OCI-LY1 (cell line): Measurements from ENCODE around the gene MEAF6.

Experiments
- H2AFZ ChIP-seq: fragments of 200-600 bp; sonication (generic), shearing (Covaris generic); 2 replicates; pipeline ENCODE4 v1.6.0; 2014; ENCODE audit warnings: antibody characterized with exemption, mild to moderate bottlenecking, low read length
- H3F3A ChIP-seq: fragments of 200-600 bp; sonication (generic), shearing (Covaris generic); 2 replicates; pipeline ENCODE4 v1.6.0; 2014; ENCODE audit warnings: mild to moderate bottlenecking, antibody characterized with exemption, low read length, moderate library complexity; ENCODE audit not compliant: insufficient read depth
- H3K27ac ChIP-seq: fragments of 200-600 bp; sonication (generic); 2 replicates; pipeline ENCODE4 v1.5.1; 2014; ENCODE audit warnings: low read length, mixed run types, mild to moderate bottlenecking, low read depth; ENCODE audit not compliant: poor library complexity, severe bottlenecking
- H3K27me3 ChIP-seq: fragments of 200-600 bp; sonication (generic); 2 replicates; pipeline ENCODE4 v1.6.0; 2014; ENCODE audit warnings: antibody characterized with exemption, mild to moderate bottlenecking, low read length, moderate library complexity; ENCODE audit not compliant: insufficient read depth
- H3K36me3 ChIP-seq: fragments of 200-600 bp; sonication (generic); 2 replicates; pipeline ENCODE4 v1.6.1; 2014; ENCODE audit warnings: mild to moderate bottlenecking, antibody characterized with exemption, low read length, moderate library complexity, mixed read lengths; ENCODE audit not compliant: insufficient read depth
- H3K4me1 ChIP-seq: fragments of 200-600 bp; sonication (generic); 2 replicates; pipeline ENCODE4 v1.5.1; 2014; ENCODE audit warnings: mild to moderate bottlenecking, low read length, moderate library complexity; ENCODE audit not compliant: insufficient read depth, severe bottlenecking
- H3K4me2 ChIP-seq: fragments of 200-600 bp; sonication (generic), shearing (Covaris generic); 2 replicates; pipeline ENCODE4 v1.6.1; 2014; ENCODE audit warnings: low read length
- H3K4me3 ChIP-seq: fragments of 200-600 bp; sonication (generic); 2 replicates; pipeline ENCODE4 v1.5.1; 2014; ENCODE audit warnings: low read length, low read depth, mild to moderate bottlenecking, mixed read lengths; ENCODE audit not compliant: poor library complexity, severe bottlenecking
- H3K79me2 ChIP-seq: fragments of 200-600 bp; shearing (Covaris generic); 2 replicates; pipeline ENCODE4 v1.6.1; 2016; ENCODE audit warnings: mixed run types, low read length, mixed read lengths; ENCODE audit not compliant: insufficient read depth
- H3K9ac ChIP-seq: fragments of 200-600 bp; sonication (generic), shearing (Covaris generic); 2 replicates; pipeline ENCODE4 v1.6.1; 2014; ENCODE audit warnings: mild to moderate bottlenecking, low read length, mixed read lengths
- H3K9me2 ChIP-seq: fragments of 200-600 bp; sonication (generic), shearing (Covaris generic); 2 replicates; pipeline ENCODE4 v1.6.1; 2014; ENCODE audit warnings: low read depth, mild to moderate bottlenecking, low read length, mixed read lengths
- H3K9me3 ChIP-seq: fragments of 200-600 bp; shearing (Covaris generic); 2 replicates; pipeline ENCODE4 v1.6.1; 2014; ENCODE audit warnings: low read length, mixed read lengths
- H4K20me1 ChIP-seq: fragments of 200-600 bp; sonication (generic), shearing (Covaris generic); 2 replicates; pipeline ENCODE4 v1.6.0; 2016; ENCODE audit warnings: mild to moderate bottlenecking, low read length; ENCODE audit not compliant: insufficient read depth
- CTCF ChIP-seq: fragments of 200-600 bp; sonication (generic), shearing (Covaris generic); IDR thresholded peaks from 2 replicates; pipeline ENCODE4 v1.5.1; 2017; ENCODE audit warnings: mild to moderate bottlenecking, antibody characterized with exemption, low read length, moderate library complexity, mixed read lengths
- EZH2 ChIP-seq: fragments of 200-600 bp; sonication (generic), shearing (Covaris generic); IDR thresholded peaks from 2 replicates; pipeline ENCODE4 v1.8.0; 2017; ENCODE audit warnings: borderline replicate concordance, mixed run types, mild to moderate bottlenecking, antibody characterized with exemption, low read length, moderate library complexity, mixed read lengths

Gene MEAF6

GRCh38 chr1:37446874-37447273 lies 67.7 kb downstream of the MEAF6 start:
- Histone ChIP-seq H3K79me2 (no peaks in the 10 kb centered on the region), H3K4me2 (no peak overlapping the region), H3K9me2 (no peaks in the 10 kb centered on the region), H3K9me3 (no peaks in the 10 kb centered on the region), H3K36me3 (no peaks in the 10 kb centered on the region), H3K27ac (no peak overlapping the region), H2AFZ (no peak overlapping the region), H3F3A (no peaks in the 10 kb centered on the region), H3K9ac (no peak overlapping the region), H3K27me3 (no peaks in the 10 kb centered on the region), H3K4me1 (peaks cover 4% of the 10 kb centered on the region), H3K4me3 (no peak overlapping the region), H4K20me1 (no peaks in the 10 kb centered on the region)
- no peak for TF ChIP-seq EZH2
- no peak for TF ChIP-seq CTCF

GRCh38 chr1:37442644-37443043 lies 71.9 kb downstream of the MEAF6 start:
- Histone ChIP-seq H3K27ac (no peak overlapping the region), H3F3A (no peaks in the 10 kb centered on the region), H3K4me3 (no peak overlapping the region), H3K27me3 (no peaks in the 10 kb centered on the region), H3K4me2 (no peak overlapping the region), H4K20me1 (no peaks in the 10 kb centered on the region), H3K9me2 (no peaks in the 10 kb centered on the region), H3K9me3 (no peaks in the 10 kb centered on the region), H3K79me2 (no peaks in the 10 kb centered on the region), H3K9ac (no peak overlapping the region), H2AFZ (no peak overlapping the region), H3K36me3 (no peaks in the 10 kb centered on the region), H3K4me1 (no peaks in the 10 kb centered on the region)
- TF ChIP-seq CTCF (no peak), EZH2 (no peak)
